Measurements from ENCODE around the gene VAPB. TPM values are rescaled to one million over a fixed set of nuclear protein-coding genes. Genes with fewer than 3 reads are reported as not detected.

Gene VAPB
- total RNA-seq, 1 experiment from 2014 or later: 51.1 TPM

- ATAC-seq (no peak), DNase-seq (ENCODE audit: low read depth, low spot score) (no peak)
- H3K4me1 ChIP-seq (ENCODE audit: control insufficient read depth in 1 of 2, insufficient read depth in 2 of 2, low read length in 2 of 2): no peaks in the 10 kb centered on the region
- no peaks in the 10 kb centered on the region for H3K9me3 ChIP-seq (ENCODE audit: control insufficient read depth in 1 of 2, insufficient read depth in 1 of 2, low read depth in 1 of 2, low read length in 2 of 2)
- H2AFZ ChIP-seq (ENCODE audit: low read depth, low read length, poor library complexity, severe bottlenecking): no peak overlapping the region
- BruUV-seq (replicated peaks): no TSS peak
- no peak overlapping the region for H3K4me3 ChIP-seq (replicated peaks in 1 of 2; ENCODE audit: low read depth in 1 of 2, low read length in 2 of 2)
- CTCF ChIA-PET: no interaction called here
- POLR2A ChIA-PET: no interaction called here
- no peak for TF ChIP-seq SRF (IDR thresholded peaks at IDR 0.05; ENCODE audit: low read depth)
- TF ChIP-seq YY1 (IDR thresholded peaks at IDR 0.05; ENCODE audit: extremely low read depth, insufficient replicate concordance, low read depth, low read length): no peak
- TF ChIP-seq SIN3A (IDR thresholded peaks at IDR 0.05; ENCODE audit: low read depth): no peak
- no peak for TF ChIP-seq SP1 (IDR thresholded peaks at IDR 0.05; ENCODE audit: low read depth)
- TF ChIP-seq CEBPB (IDR thresholded peaks at IDR 0.05; ENCODE audit: low read depth): no peak
- TF ChIP-seq RAD21 (IDR thresholded peaks at IDR 0.05; ENCODE audit: low read depth): no peak
- TF ChIP-seq REST (IDR thresholded peaks at IDR 0.05; ENCODE audit: low read depth): no peak
- TF ChIP-seq CBX3 (IDR thresholded peaks at IDR 0.05; ENCODE audit: low read depth): no peak
- TF ChIP-seq EZH2 (IDR thresholded peaks at IDR 0.05): no peak
- no peak for TF ChIP-seq POLR2AphosphoS5 (IDR thresholded peaks at IDR 0.05; ENCODE audit: low read depth, low read length)
- no peak for TF ChIP-seq EGR1 (IDR thresholded peaks at IDR 0.05; ENCODE audit: low read depth)
- no peak for TF ChIP-seq CTCF (IDR thresholded peaks at IDR 0.05 in 2 of 3, conservative IDR thresholded peaks at IDR 0.05 in 1 of 3; ENCODE audit: borderline replicate concordance in 1 of 3, insufficient read depth in 1 of 3, low read depth in 2 of 3, low read length in 2 of 3)
- TF ChIP-seq JUND (IDR thresholded peaks at IDR 0.05): no peak
- TF ChIP-seq MAX (IDR thresholded peaks at IDR 0.05): no peak
- no peak for TF ChIP-seq EZH2phosphoT487 (IDR thresholded peaks at IDR 0.05; ENCODE audit: borderline replicate concordance)
- TF ChIP-seq, protein P1, sequence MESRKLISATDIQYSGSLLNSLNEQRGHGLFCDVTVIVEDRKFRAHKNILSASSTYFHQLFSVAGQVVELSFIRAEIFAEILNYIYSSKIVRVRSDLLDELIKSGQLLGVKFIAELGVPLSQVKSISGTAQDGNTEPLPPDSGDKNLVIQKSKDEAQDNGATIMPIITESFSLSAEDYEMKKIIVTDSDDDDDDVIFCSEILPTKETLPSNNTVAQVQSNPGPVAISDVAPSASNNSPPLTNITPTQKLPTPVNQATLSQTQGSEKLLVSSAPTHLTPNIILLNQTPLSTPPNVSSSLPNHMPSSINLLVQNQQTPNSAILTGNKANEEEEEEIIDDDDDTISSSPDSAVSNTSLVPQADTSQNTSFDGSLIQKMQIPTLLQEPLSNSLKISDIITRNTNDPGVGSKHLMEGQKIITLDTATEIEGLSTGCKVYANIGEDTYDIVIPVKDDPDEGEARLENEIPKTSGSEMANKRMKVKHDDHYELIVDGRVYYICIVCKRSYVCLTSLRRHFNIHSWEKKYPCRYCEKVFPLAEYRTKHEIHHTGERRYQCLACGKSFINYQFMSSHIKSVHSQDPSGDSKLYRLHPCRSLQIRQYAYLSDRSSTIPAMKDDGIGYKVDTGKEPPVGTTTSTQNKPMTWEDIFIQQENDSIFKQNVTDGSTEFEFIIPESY (IDR thresholded peaks at IDR 0.05; ENCODE audit: extremely low read depth, insufficient replicate concordance, low read length): no peak
- TF ChIP-seq ELF1 (IDR thresholded peaks at IDR 0.05; ENCODE audit: borderline replicate concordance, low read depth): no peak
- TF ChIP-seq ZNF274 (IDR thresholded peaks at IDR 0.05; ENCODE audit: low read depth, low read length): no peak
- no peak for TF ChIP-seq FOSL1 (IDR thresholded peaks at IDR 0.05; ENCODE audit: low read depth)
- H3K79me2 ChIP-seq (ENCODE audit: insufficient read depth, low read length): no peaks in the 10 kb centered on the region
- H4K20me1 ChIP-seq (ENCODE audit: insufficient read depth): no peaks in the 10 kb centered on the region
- 0 out of 2 replicates have a peak, but pooled peaks cover 3% of the 10 kb centered on the region for H3K27me3 ChIP-seq (ENCODE audit: insufficient read depth, low read length)
- H3K4me2 ChIP-seq (ENCODE audit: low read length): no peak overlapping the region
- intact Hi-C loops (cut with micrococcal nuclease): no loop called here
- RAD21 ChIA-PET (ENCODE audit: low non-redundant PET in 1 of 2, low total read pairs in 2 of 2, uncharacterized antibody in 2 of 2, unreplicated experiment in 2 of 2): no interaction called here
- no peaks in the 10 kb centered on the region for H3K9me2 ChIP-seq (ENCODE audit: insufficient read depth)
- no peak overlapping the region for H3K27ac ChIP-seq (ENCODE audit: low read depth, low read length)
- no peak overlapping the region for H3K9ac ChIP-seq (ENCODE audit: low read length)
- no peaks in the 10 kb centered on the region for H3K36me3 ChIP-seq (ENCODE audit: control insufficient read depth in 1 of 2, insufficient read depth in 2 of 2, low read length in 2 of 2)
Measured at GRCh38 chr20:58496429-58496769, 107.4 kb downstream of the VAPB start.
